Pancreas (tissue), 10 donors: Measurements from ENCODE around the gene DNAJC7. TPM values are rescaled to one million over a fixed set of nuclear protein-coding genes. Genes with fewer than 3 reads are reported as not detected.
A peak's percentile ranks its signal among the peaks of the same experiment; 100 is the strongest.

ENCODE experiments used
- ATAC-seq, 4 donors: fragments of 200-7000 bp; cut with Tn5 transposase; one replicate each; pipeline versions ENCODE4 v1.8.0 to v1.9.1; 2020; ENCODE audit warnings: mild to moderate bottlenecking in 4 of 4, moderate library complexity in 4 of 4
- DNase-seq, 6 donors: peaks; one replicate each; pipeline ENCODE4 v3.0.0-alpha.2; 2020
- FAIRE-seq: peaks from 2 replicates; lab custom pipeline; 2012; peaks lifted over from hg19 to GRCh38; lab: Jason Lieb, UNC
- H3K27ac ChIP-seq, 4 donors: fragments of 200-600 bp; sonication (generic); 1 replicate in 3 of 4; 2 replicates in 1 of 4; pipeline versions ENCODE4 v1.5.0 to v1.8.0; 2020
- H3K27me3 ChIP-seq, 4 donors: fragments of 200-600 bp; one replicate each; pipeline ENCODE4 v1.8.0; 2021
- H3K36me3 ChIP-seq, 3 donors: fragments of 200-600 bp; sonication (generic) in 1 of 3; one replicate each; pipeline versions ENCODE4 v1.5.0 to v1.8.0; 2020 to 2021
- H3K4me1 ChIP-seq, 3 donors: fragments of 200-600 bp; one replicate each; pipeline ENCODE4 v1.8.0; 2021
- H3K4me3 ChIP-seq, 4 donors: fragments of 200-600 bp; sonication (generic) in 2 of 4; one replicate each; pipeline versions ENCODE4 v1.5.0 to v1.8.0; 2020 to 2021
- H3K9me3 ChIP-seq, 4 donors: fragments of 200-600 bp; one replicate each; pipeline ENCODE4 v1.8.0; 2021
- WGBS, 2 donors: extraction: QIAGEN DNeasy Blood & Tissue Kit; methylation state at CpG; one replicate each; pipeline ENCODE4 v1.1.7; 2013; 5-methylcytosine and 5-hydroxymethylcytosine counted together
- intact Hi-C, 3 donors: fragments of 100-400 bp; cut with DNase I; formaldehyde crosslinking; loops; one replicate each; pipeline versions ENCODE4 v1.11.1 to v1.14.2; 2022
- polyA plus RNA-seq, 2 donors: library from polyadenylated mRNA; stranded (reverse); fragments of 200-250 nt; gene quantifications; one replicate each; pipeline ENCODE4 v1.2.3, GENCODE V29; 2013
- total RNA-seq, 6 donors: library from RNA; stranded (reverse); fragmentation: NEBNext Ultra II Directional in 4 of 6; extraction: Animal tissue kit (Norgen Biotek cat#: 25700) in 4 of 6; gene quantifications; one replicate each; pipeline versions ENCODE4 v1.2.1 to v1.2.4, GENCODE V29; 2021 to 2023
- TF ChIP-seq, protein P1 (sequence below), 4 donors: fragments of 200-600 bp; sonication (generic) in 3 of 4; IDR thresholded peaks; one replicate each; pipeline versions ENCODE4 v1.5.0 to v1.8.0; 2021; ENCODE audit warnings: antibody characterized with exemption in 4 of 4
- donor health status: healthy with polysubstance abuse.
- donor health status: DM: no; HTN: no; CAD: no; lungs with moderate emphysema.
- donor health status: DM: no; HTN: no; CAD: no.
- donor health status: control.
- donor health status: control.
- donor health status: Bipolar disorder and iron deficiency.
- donor health status: DM: yes; HTN: yes; CAD: no.
- donor health status: DM: no; HTN: no; CAD: no.
- donor health status: DM: no; HTN: no; CAD: no.
- donor health status: DM: yes; HTN: yes; CAD: no.

The DNAJC7 gene
- total and polyA plus RNA-seq, 8 donors, result 32.2 to 63.6 (median 38.4) TPM

DNA sequence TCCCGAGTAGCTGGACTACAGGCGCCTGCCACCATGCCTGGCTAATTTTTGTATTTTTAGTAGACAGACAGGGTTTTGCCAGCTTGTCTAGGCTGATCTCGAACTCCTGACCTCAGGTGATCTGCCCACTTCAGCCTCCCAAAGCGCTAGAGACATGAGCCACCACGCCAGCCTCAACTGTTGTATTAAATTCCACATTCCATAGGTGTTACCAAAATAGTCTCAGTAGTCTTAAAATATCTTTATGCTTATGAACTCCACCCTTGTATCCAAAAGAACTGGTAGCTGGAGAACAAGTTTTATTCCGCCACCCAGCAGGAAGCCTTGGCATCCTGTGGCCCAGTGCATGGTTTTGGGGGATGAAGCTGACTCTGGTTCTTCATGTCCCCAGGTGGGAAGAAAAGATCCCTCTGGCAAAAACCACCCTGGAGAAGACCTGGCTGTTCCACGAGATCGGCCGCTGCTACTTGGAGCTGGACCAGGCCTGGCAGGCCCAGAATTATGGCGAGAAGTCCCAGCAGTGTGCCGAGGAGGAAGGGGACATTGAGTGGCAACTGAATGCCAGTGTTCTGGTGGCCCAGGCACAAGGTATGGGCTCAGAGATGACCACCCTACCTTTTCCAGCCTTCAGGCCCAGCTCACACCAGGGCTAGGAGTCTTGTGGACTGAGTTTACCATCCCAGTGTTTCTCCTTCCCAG is 68.3 kb downstream of the DNAJC7 start:
- ATAC-seq (no peak), FAIRE-seq (no peak), DNase-seq (no peak)
- no peaks in the 10 kb centered on the region for H3K27me3 ChIP-seq
- no peaks in the 10 kb centered on the region for H3K36me3 ChIP-seq
- H3K9me3 ChIP-seq, result no peaks in the 10 kb centered on the region
- WGBS, 2 donors, result 82 to 86% methylated on average over 11 of the region's 11 CpGs
- intact Hi-C loops, result no loop called here
- TF ChIP-seq, protein P1, sequence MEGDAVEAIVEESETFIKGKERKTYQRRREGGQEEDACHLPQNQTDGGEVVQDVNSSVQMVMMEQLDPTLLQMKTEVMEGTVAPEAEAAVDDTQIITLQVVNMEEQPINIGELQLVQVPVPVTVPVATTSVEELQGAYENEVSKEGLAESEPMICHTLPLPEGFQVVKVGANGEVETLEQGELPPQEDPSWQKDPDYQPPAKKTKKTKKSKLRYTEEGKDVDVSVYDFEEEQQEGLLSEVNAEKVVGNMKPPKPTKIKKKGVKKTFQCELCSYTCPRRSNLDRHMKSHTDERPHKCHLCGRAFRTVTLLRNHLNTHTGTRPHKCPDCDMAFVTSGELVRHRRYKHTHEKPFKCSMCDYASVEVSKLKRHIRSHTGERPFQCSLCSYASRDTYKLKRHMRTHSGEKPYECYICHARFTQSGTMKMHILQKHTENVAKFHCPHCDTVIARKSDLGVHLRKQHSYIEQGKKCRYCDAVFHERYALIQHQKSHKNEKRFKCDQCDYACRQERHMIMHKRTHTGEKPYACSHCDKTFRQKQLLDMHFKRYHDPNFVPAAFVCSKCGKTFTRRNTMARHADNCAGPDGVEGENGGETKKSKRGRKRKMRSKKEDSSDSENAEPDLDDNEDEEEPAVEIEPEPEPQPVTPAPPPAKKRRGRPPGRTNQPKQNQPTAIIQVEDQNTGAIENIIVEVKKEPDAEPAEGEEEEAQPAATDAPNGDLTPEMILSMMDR (IDR thresholded peaks at IDR 0.05), result no peak
- H3K4me1 ChIP-seq, result peaks cover 0 to 5% (median 0%) of the 10 kb centered on the region in 3 donors
- H3K4me3 ChIP-seq, result no peak overlapping the region
- no peak overlapping the region for H3K27ac ChIP-seq

DNA sequence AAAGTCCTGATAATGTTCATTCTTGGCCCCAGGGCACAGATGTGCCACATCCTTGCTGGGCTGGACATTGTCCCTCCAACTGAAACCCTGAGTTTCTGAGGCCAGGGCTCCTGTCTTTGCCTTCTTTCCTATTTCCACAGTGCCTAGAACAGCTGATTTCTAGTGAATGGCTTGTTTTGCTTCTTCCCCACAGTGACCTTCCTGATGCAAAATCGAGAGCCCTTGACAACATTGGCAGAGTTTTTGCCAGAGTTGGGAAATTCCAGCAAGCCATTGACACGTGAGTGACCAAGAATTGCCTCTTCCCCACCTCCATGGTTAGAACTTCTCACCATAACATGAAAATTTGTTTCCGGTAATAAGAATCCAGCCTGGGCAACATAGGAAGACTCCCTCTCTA is 72.3 kb downstream of the DNAJC7 start:
- 51 to 54% methylated on average over 3 of the region's 3 CpGs for WGBS, 2 donors
- ATAC-seq (peak in 3 of 4 donors; percentile 27 to 43 (median 30)), DNase-seq (no peak), FAIRE-seq (no peak)
- TF ChIP-seq, protein P1 (IDR thresholded peaks at IDR 0.05), result no peak
- Histone ChIP-seq H3K4me1 (peaks cover 0 to 5% (median 0%) of the 10 kb centered on the region in 3 donors), H3K27me3 (no peaks in the 10 kb centered on the region), H3K27ac (no peak overlapping the region), H3K9me3 (no peaks in the 10 kb centered on the region), H3K4me3 (no peak overlapping the region), H3K36me3 (no peaks in the 10 kb centered on the region)
- intact Hi-C loops, result no loop called here

DNA sequence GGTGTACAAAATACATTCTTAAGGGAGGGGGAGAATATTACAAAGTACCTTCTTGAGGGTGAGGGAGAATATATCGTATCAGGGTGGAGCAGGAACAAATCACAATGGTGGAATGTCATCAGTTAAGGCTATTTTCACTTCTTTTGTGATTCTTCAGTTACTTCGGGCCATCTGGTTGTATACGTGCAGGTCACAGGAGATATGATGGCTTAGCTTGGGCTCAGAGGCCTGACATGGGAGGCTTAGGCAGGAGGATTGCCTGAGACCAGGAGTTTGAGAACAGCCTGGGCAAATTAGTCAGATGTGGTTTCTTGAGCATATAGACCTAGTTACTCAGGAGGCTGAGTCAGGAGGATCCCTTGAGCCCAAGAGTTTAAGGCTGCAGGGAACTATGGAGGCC is 73.7 kb downstream of the DNAJC7 start:
- intact Hi-C loops, result no loop called here
- no peak for DNase-seq
- Histone ChIP-seq H3K9me3 (no peaks in the 10 kb centered on the region), H3K27me3 (no peaks in the 10 kb centered on the region), H3K4me3 (no peak overlapping the region), H3K4me1 (peaks cover 1 to 10% (median 4%) of the 10 kb centered on the region in 3 donors), H3K36me3 (no peaks in the 10 kb centered on the region), H3K27ac (no peak overlapping the region)
- FAIRE-seq, result no peak
- WGBS, 2 donors, result 88 to 95% methylated on average over 3 of the region's 3 CpGs
- no peak for ATAC-seq
- TF ChIP-seq, protein P1 (IDR thresholded peaks at IDR 0.05), result no peak

DNA sequence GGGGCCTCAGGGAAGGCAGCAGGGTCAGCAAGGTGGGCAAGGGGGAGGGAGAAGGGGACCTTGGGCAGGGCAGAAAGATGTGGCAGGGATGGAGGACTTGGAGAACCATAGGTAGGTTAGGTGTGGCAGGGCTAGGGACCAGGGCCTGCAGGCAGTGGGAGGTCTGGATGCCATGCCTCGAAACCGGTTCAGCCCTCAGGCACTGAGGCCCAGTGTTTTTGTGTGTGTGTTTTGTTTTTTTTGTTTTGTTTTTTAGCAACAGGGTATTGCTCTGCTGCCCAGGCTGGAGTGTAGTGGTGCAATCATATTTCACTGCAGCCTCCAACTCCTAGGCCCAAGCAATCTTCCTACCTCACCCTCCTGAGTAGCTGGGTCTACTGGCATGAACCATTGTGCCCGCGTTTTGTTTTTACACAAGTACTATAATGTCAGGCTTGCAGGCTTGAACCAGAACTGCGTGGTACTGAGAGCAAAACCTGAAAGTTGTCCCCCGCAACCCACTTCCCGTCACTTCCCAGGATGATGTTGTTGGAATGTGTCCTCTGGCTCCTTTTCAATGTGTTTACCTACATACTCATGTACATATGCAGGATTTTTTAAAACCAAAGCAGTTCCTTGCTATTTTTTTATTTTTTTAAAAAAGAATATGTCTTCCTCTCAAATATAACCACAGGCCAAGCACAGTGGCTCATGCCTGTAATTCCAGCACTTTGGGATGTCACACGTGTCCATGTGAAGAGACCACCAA is 74.4 kb downstream of the DNAJC7 start:
- intact Hi-C loops, result no loop called here
- no peak overlapping the region for H3K27ac ChIP-seq
- DNase-seq (no peak), ATAC-seq (no peak), FAIRE-seq (no peak)
- H3K4me1 ChIP-seq, result peaks cover 8 to 17% (median 11%) of the 10 kb centered on the region in 3 donors
- H3K9me3 ChIP-seq, result no peaks in the 10 kb centered on the region
- H3K4me3 ChIP-seq, result no peak overlapping the region
- TF ChIP-seq, protein P1 (IDR thresholded peaks at IDR 0.05), result no peak
- H3K36me3 ChIP-seq, result no peaks in the 10 kb centered on the region
- no peaks in the 10 kb centered on the region for H3K27me3 ChIP-seq
- 96 to 99% methylated on average over 8 of the region's 8 CpGs for WGBS, 2 donors
